Fibroblast of skin of left quadriceps (primary cell): Measurements from ENCODE around the gene DESI1.
"Not testable (repeated sequence)": the region's sequence is repeated elsewhere in the genome, so short reads cannot be mapped to it uniquely, and the experiment has no call there.

Source experiments
- DNase-seq, 2 experiments: peaks; one replicate each; pipeline ENCODE4 v3.0.0-alpha.2; 2013; ENCODE audit warnings: low read depth in 2 of 2

DESI1 gene

DNA sequence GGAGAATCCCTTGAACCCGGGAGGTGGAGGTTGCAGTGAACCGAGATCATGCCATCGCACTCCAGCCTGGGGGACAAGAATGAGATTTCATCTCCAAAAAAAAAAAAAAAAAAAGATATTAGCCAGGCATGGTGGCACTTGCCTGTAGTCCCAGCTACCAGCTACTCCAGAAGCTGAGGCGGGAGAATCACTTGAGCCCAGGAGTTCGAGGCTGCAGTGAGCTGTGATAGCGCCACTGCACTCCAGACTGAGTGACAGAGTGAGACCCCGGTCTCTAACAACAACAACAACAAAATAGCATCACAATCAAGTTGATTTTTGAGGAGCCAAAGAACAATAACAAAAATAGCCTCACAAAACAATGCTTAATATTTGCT is 33.5 kb downstream of the DESI1 start:
- DNase-seq, result no peak

GRCh38 chr22:41585898-41586297 is 34.9 kb downstream of the DESI1 start:
- DNase-seq, result no peak

GRCh38 chr22:41584881-41585280 is 36.0 kb downstream of the DESI1 start:
- no peak for DNase-seq

- no peak for DNase-seq
These were observed 38.1 kb downstream of the DESI1 start for GRCh38 chr22:41582694-41583093.

DNA sequence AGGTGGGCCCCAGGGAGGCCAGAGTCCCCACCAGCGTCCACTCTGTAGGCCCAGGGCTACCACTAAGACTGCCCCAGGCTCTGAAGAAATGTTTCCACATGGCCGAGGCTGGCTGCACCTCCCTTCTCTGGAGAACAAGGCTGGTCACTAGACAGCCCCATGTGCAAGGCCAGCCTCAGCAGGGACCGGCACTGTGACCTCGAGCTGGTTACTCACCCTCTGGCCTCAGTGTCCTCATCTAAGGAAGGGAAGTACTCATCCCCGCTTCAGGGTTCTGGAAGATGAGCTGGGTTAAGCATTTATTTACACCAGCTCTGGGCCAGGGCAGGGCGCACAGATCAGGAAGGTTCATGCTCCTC is 40.9 kb downstream of the DESI1 start:
- no peak for DNase-seq

- DNase-seq, result no peak
These were observed 41.4 kb downstream of the DESI1 start for GRCh38 chr22:41579297-41579996.

DNA sequence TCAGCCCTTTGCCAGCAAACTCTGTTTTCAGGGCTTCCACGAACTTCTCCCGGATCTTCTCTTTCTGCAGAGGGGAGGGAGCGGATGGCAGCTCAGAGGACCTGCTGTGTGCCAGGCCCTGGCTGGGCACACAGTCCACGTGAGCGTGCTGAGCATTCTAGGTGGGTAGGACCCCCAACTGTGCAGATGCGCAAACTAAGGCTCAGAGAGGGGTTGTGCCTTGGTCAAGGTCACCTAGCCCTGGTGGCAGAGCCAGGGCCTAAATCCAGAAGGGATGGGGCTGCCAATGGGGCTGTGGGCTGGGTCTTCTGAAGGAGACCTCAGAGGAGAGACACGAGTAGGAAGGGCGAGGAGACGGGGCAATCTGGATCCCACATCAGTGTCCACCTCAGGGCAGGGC is 42.0 kb downstream of the DESI1 start:
- DNase-seq, result no peak

DNA sequence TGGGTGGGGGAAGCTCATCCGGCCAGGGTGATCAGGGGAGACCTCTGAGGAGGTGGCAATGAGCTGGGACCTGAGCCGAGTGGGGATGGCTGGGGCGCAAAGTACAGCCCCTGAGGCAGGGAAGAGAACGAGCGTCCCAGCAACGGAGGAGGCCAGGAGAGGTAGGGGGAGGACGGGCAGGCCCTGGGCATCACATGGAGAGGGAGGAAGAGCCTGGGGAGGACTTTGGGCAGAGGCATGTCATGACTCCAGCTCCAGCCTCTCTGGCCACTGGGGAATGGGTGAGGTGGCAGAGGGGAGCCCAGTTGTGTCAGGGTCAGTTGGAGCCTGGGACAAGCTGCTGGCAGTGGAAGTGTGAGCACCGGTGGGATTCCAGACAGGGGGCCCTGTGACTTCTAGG is 42.7 kb downstream of the DESI1 start:
- DNase-seq, result no peak

- DNase-seq, result no peak
These were observed 44.0 kb downstream of the DESI1 start for GRCh38 chr22:41576877-41577276.

- no peak for DNase-seq
These were observed 45.3 kb downstream of the DESI1 start for GRCh38 chr22:41575533-41575932.

DNA sequence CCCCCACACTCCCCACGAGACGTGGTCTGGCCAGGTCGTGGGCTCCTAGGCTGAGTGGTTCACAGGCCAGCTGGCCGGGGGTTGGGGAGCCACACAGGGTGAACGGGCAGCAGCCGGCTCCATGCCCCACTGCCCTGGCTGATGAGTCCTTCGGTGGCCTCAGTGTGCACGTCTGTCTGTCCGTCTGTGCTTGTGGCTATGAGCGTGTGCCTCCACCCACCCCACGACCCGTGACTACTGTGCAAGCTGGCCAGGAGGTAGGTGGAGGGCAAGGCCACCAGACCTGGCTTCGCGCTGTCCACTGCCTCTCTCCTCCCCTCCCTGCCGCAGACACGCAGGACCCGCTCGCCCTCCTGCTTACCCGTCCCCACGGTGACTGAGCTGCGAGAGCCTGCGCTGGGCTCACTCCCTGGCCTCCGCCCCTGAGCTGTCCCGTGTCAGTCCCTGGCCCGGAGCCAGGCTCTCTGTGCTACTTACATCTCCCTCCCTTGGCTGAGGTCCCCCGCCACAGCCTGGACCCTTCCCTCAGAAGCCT is 45.9 kb downstream of the DESI1 start:
- no peak for DNase-seq

- DNase-seq, result no peak
These were observed 47.2 kb downstream of the DESI1 start for GRCh38 chr22:41573677-41574076.

DNA sequence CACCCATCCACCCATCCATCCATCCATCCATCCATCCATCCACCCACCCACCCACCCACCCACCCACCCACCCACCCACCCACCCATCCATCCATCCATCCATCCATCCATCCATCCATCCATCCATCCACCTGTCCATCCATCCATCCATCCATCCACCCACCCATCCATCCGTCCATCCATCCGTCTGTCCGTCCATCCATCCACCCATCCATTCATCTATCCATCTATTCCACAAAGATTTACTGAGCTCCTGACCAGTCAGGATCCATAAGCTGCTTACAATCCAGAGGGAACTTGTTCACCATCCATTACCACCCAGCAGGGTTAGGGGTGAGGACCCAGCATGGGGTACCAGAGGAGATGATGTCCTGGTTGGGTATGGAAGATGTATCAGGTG is 48.5 kb downstream of the DESI1 start:
- not testable (repeated sequence) for DNase-seq

GRCh38 chr22:41571786-41572185 is 49.1 kb downstream of the DESI1 start:
- no peak for DNase-seq

DNA sequence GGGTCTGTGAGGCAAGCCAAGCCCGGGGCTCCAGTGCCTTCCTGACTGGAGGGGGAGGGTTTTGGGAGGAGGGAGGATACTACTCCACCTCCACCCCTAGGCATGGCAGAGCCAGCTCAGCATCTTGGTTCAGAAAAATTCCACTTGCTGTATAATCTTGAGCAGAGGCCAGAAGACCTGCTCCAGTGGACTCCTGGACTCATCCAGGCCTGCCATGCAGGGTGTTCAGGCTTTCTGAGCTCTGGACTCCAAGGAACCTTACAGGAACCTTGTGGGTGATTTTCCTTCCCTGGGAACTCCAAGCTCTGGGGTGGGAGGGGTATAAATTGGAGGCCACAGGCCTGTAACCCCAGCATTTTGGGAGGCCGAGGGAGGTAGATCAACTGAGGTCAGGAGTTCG is 50.6 kb downstream of the DESI1 start:
- DNase-seq, result no peak

DNA sequence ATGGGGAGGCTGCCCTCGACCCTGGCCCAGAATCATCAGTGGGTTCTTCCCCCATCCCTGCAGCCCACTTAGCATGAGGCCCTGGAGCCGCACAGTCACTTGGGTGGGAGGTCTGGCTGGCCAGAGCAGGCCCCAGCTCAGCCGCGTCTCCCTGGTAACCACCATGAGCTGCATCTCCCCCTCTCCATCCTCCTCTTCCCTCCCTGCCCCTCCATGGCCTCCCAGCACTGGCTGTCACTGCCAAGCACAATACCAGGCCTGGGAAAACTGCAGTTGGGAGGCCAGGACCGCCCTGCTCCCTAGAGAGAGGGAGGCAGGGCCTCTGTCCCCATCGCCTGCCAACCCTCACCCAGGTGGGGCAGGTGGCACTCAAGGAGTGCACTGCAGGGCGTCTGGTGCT is 52.0 kb downstream of the DESI1 start:
- DNase-seq, result no peak

GRCh38 chr22:41567512-41567768 is 53.4 kb downstream of the DESI1 start:
- DNase-seq, result no peak

DNA sequence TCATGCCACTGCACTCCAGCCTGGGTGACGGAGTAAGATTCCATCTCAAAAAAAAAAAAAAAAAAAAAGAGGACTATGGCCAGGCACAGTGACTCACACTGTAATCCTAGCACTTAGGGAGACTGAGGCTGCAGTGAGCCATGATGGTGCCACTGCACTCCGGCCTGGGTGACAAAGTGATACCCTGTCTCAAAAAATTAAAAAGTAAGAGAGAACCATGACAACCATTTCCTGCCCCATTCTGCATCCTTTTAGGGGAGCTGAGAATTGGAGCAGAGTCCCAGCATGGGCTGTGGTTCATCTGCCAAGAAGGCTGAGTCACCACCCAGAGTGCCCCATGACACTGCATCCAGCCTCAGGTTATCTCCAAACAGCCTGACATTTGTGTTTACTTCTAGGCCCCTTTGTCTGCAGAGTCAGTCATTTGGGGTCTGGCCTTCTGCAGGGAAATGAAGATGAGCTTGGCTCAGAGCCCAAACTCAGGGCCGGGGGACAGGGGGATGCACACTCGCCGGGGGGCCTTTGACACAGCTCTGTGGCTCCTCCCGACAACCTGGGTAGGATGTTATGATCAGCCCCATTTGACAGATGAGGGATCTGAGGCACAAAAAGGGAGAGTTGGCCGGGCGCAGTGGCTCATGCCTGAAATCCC is 55.3 kb downstream of the DESI1 start:
- peak in 1 of 2 experiments; percentile 42 for DNase-seq

GRCh38 chr22:41564563-41564962 is 56.3 kb downstream of the DESI1 start:
- DNase-seq, result no peak

GRCh38 chr22:41563051-41563711 is 57.7 kb downstream of the DESI1 start:
- peak; percentile 65 to 68 for DNase-seq

- DNase-seq, result no peak
These were observed 58.4 kb downstream of the DESI1 start for GRCh38 chr22:41562461-41562860.

DNA sequence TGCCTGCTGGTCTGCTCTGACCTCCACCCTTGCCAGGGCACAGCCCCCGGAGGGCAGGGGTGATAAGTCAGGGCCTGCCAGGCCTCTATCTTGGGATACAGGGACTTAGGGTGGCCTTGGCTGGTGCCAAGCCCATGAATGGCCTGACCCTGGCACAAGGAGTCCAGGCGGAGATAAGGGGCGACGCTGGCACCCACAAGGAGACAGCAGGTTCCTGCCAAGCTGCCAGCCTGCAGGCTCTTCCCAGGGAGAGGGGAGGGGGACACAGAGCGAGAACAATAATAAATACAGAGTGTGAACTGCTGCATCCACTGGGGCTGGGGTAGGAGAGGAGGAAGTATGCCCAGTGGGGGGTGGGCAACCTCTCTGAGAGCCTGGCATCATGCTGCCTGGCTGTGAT is 59.1 kb downstream of the DESI1 start:
- DNase-seq, result no peak

GRCh38 chr22:41561335-41561734 is 59.5 kb downstream of the DESI1 start:
- DNase-seq, result no peak
